Activated naive CD8-positive, alpha-beta T cell treated with anti-CD3 and anti-CD28 coated beads for 36 hours (primary cell): ENCODE results near the gene DMGDH. TPM values are rescaled to one million over a fixed set of nuclear protein-coding genes. Genes with fewer than 3 reads are reported as not detected.

ENCODE experiments used
- DNase-seq: peaks from one replicate; pipeline ENCODE4 v3.0.0; 2021
- H3K27ac Mint-ChIP-seq: one replicate; pipeline ENCODE4 v1.8.0; 2022; ENCODE audit warnings: mild to moderate bottlenecking, moderate library complexity, mixed read lengths
- H3K27me3 Mint-ChIP-seq: one replicate; pipeline ENCODE4 v1.8.0; 2022; ENCODE audit warnings: mild to moderate bottlenecking, mixed read lengths
- H3K36me3 Mint-ChIP-seq: one replicate; pipeline ENCODE4 v1.8.0; 2021; ENCODE audit warnings: mild to moderate bottlenecking, mixed read lengths
- H3K4me1 Mint-ChIP-seq: one replicate; pipeline ENCODE4 v1.8.0; 2021; ENCODE audit warnings: mixed read lengths
- H3K4me3 Mint-ChIP-seq: one replicate; pipeline ENCODE4 v1.8.0; 2022; ENCODE audit warnings: mild to moderate bottlenecking, moderate library complexity, mixed read lengths
- H3K9me3 Mint-ChIP-seq: one replicate; pipeline ENCODE4 v1.8.0; 2022; ENCODE audit warnings: mixed read lengths
- total RNA-seq, 2 experiments: library from RNA; stranded (reverse); gene quantifications; one replicate each; pipeline ENCODE4 v1.2.3, GENCODE V29; 2021

DMGDH gene
- total RNA-seq, 2 experiments from 2014 or later, result not detected

DNA sequence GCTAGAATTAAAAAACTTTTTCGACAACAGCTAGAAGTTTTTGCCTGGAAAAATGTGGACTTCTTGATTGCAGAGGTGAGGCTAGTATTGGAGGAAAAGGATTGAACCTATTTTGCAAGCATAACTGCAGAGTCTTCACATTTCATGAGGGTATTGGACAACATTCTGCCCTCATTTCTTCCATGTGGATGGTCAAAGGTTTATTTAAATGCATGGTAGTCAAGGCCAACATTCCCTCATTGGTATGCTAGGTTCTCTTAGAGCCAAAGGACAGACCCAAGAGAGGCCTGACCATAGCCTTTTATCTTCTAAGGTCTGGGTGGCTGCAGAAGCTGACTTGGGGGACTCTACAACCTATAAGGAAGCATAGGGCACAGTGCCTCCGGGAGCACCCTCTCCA is 11.3 kb upstream of the DMGDH start:
- Mint-ChIP-seq H3K9me3 (no peaks in the 10 kb centered on the region), H3K4me3 (no peak overlapping the region), H3K36me3 (no peaks in the 10 kb centered on the region), H3K4me1 (peaks cover 5% of the 10 kb centered on the region), H3K27me3 (peaks cover 3% of the 10 kb centered on the region), H3K27ac (no peak overlapping the region)
- DNase-seq, result no peak

DNA sequence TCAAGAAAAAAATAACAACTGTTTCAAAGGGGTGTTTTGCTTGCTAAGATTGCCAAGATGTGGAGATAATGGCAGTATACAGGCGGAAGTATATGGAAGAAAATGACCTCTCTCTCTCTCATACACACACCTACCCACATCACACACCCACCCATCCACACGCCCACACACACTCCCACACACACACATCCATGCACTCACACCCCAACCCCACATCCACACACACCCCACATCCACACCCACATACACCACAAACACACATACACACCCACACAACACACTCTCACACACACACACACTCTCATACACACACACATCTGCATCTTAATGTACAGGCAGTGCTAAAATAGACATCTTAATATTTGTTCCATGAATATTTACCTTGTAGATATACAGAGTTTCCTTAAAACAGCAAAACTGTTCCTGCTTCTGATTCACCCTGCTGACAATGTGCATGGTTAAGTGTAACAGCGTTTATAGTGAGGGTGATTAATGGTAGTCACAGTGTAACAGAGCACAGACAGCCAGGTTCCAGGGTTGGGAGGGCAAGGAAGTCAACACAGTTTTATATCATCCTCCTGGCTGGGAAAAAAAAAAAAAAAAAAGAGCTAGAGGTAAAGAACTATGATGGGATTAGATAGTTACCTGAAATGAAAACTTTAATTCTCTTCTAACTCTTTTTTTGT is 8.3 kb upstream of the DMGDH start:
- Mint-ChIP-seq H3K36me3 (no peaks in the 10 kb centered on the region), H3K27ac (no peak overlapping the region), H3K9me3 (no peaks in the 10 kb centered on the region), H3K4me1 (peaks cover 10% of the 10 kb centered on the region), H3K27me3 (peaks cover 3% of the 10 kb centered on the region), H3K4me3 (no peak overlapping the region)
- no peak for DNase-seq

DNA sequence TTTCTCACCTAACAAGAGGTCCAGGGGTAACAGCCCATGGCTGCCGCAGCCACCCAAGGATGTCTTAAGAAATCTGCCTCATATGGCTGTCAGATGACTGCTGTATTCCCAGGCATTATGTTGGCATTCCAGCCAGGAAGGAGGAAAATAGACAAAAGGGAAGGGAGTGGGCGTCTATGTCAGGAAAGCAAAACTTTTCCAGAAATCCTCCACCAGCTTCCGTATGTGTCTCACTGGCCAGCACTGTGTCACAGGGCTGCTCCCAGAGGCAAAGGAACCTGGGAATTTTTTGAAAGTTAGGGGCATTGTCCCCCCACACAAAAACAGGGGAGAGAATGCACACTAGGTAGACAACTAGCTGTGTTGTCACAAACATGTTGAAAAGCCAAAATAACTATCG is 7.3 kb upstream of the DMGDH start:
- no peaks in the 10 kb centered on the region for H3K9me3 Mint-ChIP-seq
- H3K36me3 Mint-ChIP-seq, result no peaks in the 10 kb centered on the region
- no peak for DNase-seq
- H3K4me3 Mint-ChIP-seq, result no peak overlapping the region
- H3K27ac Mint-ChIP-seq, result no peak overlapping the region
- H3K4me1 Mint-ChIP-seq, result peaks cover 10% of the 10 kb centered on the region
- H3K27me3 Mint-ChIP-seq, result peaks cover 9% of the 10 kb centered on the region

DNA sequence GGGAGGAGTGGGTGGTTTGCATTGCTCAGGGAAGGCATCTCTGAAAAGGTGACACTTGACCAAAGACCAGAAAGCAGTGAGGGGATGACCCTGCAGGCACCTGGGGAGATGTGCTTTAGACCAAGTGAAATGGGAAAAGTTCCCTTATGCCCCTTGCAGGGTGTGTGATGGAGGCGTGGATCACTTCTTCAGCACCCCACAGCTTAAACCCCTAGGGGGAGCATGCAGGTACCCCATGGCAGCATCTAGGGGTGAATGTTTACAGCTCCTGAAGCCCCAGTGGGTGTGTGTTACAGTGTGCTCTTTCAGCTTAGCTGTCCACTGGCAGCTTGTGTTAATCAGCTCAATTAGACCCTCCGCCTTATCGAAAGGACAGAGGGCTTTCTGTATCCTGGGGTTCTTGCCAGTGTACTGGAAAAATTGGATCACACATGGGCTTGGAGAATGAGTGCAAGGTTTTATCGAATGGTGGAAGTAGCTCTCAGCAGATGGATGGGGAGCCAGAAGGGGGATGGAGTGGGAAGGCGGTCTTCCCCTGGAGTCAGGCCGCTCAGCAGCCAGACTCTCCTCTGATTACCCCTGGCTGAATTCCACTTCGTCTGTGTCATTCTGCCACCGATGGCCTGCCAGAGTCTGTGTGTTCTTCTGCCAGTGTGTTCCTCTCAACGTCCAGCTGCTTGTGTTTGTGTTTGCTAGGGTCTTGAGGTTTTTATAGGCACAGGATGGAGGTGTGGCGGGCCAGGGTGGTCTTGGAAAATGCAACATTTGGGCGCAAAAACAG is 6.4 kb upstream of the DMGDH start:
- H3K27me3 Mint-ChIP-seq, result peaks cover 18% of the 10 kb centered on the region
- H3K9me3 Mint-ChIP-seq, result no peaks in the 10 kb centered on the region
- DNase-seq, result no peak
- H3K4me3 Mint-ChIP-seq, result no peak overlapping the region
- H3K4me1 Mint-ChIP-seq, result peaks cover 10% of the 10 kb centered on the region
- H3K27ac Mint-ChIP-seq, result no peak overlapping the region
- no peaks in the 10 kb centered on the region for H3K36me3 Mint-ChIP-seq

DNA sequence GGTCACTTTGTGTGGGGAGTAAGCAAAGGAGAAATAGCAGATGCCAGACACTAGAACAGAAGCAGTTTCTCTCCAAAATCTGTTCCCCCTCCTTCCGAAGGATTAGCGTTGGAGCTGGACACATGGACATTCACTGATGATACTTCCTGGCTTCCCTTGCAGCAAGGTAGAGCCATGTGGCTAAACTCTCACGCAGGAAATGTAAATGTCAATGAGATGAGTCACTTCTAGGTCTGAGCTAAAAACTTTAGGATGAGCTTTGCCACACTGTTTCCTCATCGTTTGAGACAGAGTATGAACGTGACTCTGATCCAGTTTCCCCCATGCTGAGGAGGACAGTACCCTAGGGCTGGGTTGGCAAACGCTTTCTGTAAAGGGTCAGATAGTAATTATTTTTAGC is 5.2 kb upstream of the DMGDH start:
- Mint-ChIP-seq H3K27ac (no peak overlapping the region), H3K4me3 (no peak overlapping the region), H3K9me3 (no peaks in the 10 kb centered on the region), H3K4me1 (peaks cover 10% of the 10 kb centered on the region), H3K36me3 (no peaks in the 10 kb centered on the region), H3K27me3 (peaks cover 28% of the 10 kb centered on the region)
- DNase-seq, result no peak

DNA sequence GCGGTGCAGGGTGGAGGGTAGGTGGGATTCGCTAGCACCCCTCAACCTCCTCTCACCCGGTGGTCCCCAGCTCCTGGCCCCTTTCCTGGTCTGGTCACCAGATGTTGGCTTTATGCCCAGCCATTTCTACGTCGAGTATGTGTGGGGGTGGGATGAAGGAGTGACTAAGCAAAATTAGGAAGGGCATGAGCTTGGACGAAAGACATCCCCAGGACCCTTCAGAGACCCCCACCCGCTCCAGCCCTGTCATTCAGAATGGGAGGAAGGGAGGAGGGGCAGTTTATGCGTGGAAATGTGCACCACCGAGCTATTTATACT is 835 bp upstream of the DMGDH start:
- peaks cover 46% of the 10 kb centered on the region for H3K27me3 Mint-ChIP-seq
- no peak overlapping the region for H3K27ac Mint-ChIP-seq
- no peak overlapping the region for H3K4me3 Mint-ChIP-seq
- H3K9me3 Mint-ChIP-seq, result peaks cover 1% of the 10 kb centered on the region
- H3K36me3 Mint-ChIP-seq, result no peaks in the 10 kb centered on the region
- peaks cover 7% of the 10 kb centered on the region for H3K4me1 Mint-ChIP-seq
- no peak for DNase-seq

DNA sequence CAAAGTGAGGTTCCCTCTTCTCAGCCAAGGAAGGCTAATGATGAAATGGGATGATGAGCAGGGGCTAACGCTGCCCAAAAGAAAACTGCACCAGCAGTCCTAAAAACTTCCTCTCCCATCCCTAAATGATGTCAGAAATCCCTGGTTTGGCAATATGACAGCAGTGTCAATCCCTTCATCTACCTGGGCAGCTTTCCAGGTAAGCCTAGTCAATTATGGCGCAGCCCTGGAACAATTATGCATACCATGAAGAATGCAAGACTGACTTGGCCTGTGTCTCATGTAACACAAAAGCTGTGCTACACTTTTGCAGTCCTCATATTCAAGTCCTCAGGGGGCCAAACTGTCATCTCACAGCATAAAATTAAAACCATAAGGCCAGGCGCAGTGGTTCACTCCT is 7.0 kb downstream of the DMGDH start:
- H3K36me3 Mint-ChIP-seq, result no peaks in the 10 kb centered on the region
- H3K9me3 Mint-ChIP-seq, result no peaks in the 10 kb centered on the region
- no peak overlapping the region for H3K27ac Mint-ChIP-seq
- H3K4me1 Mint-ChIP-seq, result peaks cover 3% of the 10 kb centered on the region
- no peak for DNase-seq
- no peak overlapping the region for H3K4me3 Mint-ChIP-seq
- H3K27me3 Mint-ChIP-seq, result peaks cover 9% of the 10 kb centered on the region

DNA sequence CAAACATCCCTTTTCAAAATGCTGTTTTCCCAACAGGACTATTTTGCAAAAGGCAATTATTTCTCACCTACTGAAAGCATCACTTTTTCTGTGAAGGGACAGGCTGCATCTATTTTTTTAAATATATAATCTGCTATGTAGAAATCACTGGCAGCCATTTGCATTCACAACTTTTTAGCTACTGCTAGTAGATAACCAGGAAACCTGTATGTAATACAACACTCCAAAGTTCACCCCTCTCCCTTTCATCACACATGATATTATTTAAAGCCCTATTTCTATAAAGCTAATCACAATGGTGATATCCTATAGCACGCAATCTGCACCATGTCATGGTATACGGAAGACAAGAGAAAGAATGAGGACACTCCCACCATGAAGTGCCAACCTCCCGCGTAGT is 9.8 kb downstream of the DMGDH start:
- no peaks in the 10 kb centered on the region for H3K36me3 Mint-ChIP-seq
- no peaks in the 10 kb centered on the region for H3K9me3 Mint-ChIP-seq
- DNase-seq, result no peak
- no peak overlapping the region for H3K27ac Mint-ChIP-seq
- no peak overlapping the region for H3K4me3 Mint-ChIP-seq
- peaks cover 3% of the 10 kb centered on the region for H3K4me1 Mint-ChIP-seq
- H3K27me3 Mint-ChIP-seq, result no peaks in the 10 kb centered on the region

DNA sequence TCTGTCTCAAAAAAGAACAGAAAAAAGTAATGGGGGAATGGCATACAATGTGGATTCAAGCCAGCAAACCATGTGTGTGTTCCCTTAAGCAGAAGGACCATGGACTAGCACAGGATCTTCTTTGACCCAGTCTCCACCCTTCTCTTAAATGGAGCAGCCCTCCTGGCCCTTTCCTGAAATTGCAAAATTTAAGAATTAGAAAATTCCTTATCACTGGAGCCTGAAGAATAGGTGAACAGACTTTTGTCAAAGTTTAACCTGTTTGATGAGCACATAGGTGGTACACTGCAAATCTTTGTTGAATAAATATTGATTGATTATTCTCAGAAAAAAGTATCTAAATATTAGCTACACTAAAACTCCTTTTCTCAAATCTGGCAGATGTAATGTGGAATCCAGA is 12.6 kb downstream of the DMGDH start:
- DNase-seq, result no peak
- Mint-ChIP-seq H3K27ac (no peak overlapping the region), H3K4me1 (peaks cover 3% of the 10 kb centered on the region), H3K4me3 (no peak overlapping the region), H3K27me3 (no peaks in the 10 kb centered on the region), H3K36me3 (no peaks in the 10 kb centered on the region), H3K9me3 (no peaks in the 10 kb centered on the region)

DNA sequence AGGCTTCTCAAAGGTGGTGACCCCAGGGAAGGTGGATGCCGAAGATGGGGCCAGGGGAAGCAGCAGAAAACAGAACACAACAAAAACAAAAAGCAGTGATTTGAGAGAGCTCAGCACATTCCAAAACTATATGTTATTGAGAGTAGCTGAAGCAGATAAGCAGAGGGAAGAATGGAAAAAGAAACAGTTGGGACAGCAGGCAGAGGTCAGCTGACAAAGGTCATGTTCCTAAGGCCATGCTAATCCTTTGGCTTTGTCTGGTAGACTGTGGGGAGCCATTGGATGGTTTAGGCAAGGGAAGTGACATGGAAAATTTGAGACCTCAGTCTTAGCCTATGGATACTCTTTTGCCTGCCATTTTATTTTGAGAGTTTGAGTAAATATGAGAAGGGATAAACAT is 14.5 kb downstream of the DMGDH start:
- Mint-ChIP-seq H3K4me3 (no peak overlapping the region), H3K27ac (no peak overlapping the region), H3K36me3 (no peaks in the 10 kb centered on the region), H3K27me3 (no peaks in the 10 kb centered on the region), H3K9me3 (no peaks in the 10 kb centered on the region), H3K4me1 (peaks cover 3% of the 10 kb centered on the region)
- DNase-seq, result no peak

DNA sequence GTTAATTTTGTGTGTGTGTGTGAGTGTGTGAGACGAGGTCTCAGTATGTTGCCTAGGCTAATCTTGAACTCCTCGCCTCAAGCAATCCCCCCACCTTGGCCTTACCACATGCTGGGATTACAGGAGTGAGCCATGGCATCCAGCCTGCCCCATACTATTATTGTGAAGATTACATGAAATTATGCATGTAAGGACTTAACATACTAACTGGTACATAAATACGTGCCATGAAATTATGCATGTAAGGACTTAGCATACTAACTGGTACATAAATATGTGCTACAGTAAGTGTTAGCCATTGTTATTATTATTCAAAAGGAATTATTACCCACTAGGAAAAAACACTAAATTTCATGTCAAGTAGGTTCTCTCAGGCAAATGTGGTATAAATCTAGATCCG is 16.2 kb downstream of the DMGDH start:
- no peaks in the 10 kb centered on the region for H3K27me3 Mint-ChIP-seq
- no peak for DNase-seq
- no peak overlapping the region for H3K27ac Mint-ChIP-seq
- no peaks in the 10 kb centered on the region for H3K36me3 Mint-ChIP-seq
- no peak overlapping the region for H3K4me3 Mint-ChIP-seq
- H3K4me1 Mint-ChIP-seq, result peaks cover 2% of the 10 kb centered on the region
- no peaks in the 10 kb centered on the region for H3K9me3 Mint-ChIP-seq

DNA sequence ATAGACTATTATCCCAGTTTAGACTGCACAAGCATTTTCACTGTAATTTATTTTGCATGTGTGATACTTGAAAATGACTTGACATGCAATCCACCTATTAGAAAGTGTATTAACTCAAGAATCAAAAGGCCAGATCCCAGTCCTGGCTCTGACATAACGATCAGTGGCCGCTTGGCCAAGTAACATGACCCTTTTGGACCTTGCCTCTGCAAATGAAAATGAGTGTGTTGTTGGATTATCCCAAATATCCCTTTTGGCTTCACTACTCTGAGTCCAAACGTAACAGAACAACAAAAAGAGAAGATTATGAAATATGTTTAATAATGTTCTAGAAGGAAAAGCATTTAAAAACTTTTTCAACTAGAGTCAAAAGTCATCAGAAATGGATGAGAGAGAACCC is 19.0 kb downstream of the DMGDH start:
- Mint-ChIP-seq H3K27ac (no peak overlapping the region), H3K27me3 (peaks cover 7% of the 10 kb centered on the region), H3K4me3 (no peak overlapping the region), H3K36me3 (no peaks in the 10 kb centered on the region), H3K4me1 (no peaks in the 10 kb centered on the region), H3K9me3 (no peaks in the 10 kb centered on the region)
- no peak for DNase-seq

DNA sequence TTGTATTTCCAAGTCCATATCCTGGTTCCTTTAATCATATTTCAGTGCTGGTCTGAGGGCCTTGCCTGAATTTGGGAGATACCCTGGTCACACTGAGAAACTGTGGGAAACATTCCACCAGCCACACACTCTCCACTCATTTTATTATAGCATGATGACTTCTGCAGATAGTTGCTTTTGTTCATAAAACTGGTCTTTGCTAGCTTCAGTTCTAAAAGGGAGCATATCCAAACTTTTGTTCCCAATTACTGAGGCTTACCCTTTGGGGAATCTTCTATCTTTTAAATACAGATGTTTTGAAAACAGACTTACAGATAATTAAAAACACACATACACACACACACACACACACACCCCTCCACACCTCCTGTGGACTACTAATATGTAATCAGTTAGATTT is 21.0 kb downstream of the DMGDH start:
- Mint-ChIP-seq H3K27me3 (peaks cover 7% of the 10 kb centered on the region), H3K4me3 (no peak overlapping the region), H3K4me1 (no peaks in the 10 kb centered on the region), H3K27ac (no peak overlapping the region), H3K9me3 (no peaks in the 10 kb centered on the region), H3K36me3 (no peaks in the 10 kb centered on the region)
- no peak for DNase-seq

DNA sequence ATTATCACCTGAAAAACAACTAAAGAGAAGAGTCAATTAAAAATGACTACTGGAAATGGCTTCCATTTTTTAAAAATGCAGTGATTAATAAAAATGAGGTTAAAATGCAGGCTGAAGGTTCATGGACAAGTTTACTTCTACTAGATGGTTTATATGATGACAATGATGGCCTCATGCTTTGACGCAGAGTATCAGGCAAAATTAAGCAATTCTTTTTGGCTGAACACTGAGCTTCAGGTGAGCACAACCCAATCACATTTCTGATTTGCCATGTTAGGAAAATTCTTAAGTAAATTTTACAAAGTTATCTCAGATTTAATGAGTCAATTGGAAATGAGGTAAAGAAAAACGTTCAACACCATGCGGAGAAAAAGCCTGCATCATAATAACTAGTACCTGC is 22.3 kb downstream of the DMGDH start:
- Mint-ChIP-seq H3K27me3 (peaks cover 7% of the 10 kb centered on the region), H3K9me3 (no peaks in the 10 kb centered on the region), H3K4me3 (no peak overlapping the region), H3K4me1 (no peaks in the 10 kb centered on the region), H3K27ac (no peak overlapping the region), H3K36me3 (no peaks in the 10 kb centered on the region)
- DNase-seq, result no peak

DNA sequence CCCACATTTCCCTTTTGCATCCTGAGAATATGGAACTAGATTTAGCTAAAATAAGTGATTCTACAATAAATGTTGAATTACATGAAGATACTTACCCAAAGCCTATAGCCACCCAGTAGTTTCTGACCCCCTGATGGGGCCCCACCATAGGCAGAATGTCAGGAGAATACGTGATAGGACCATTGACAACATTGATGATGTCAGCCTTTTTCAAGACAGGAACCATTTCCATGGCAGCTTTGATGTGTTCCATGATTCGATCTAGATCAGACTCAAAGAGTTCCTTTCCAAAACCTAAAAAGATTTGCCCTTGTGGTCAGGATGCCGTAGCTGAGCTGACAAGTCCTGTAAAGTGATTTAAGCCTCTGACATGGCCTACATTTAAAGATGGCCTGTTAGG is 27.3 kb downstream of the DMGDH start:
- no peaks in the 10 kb centered on the region for H3K4me1 Mint-ChIP-seq

DNA sequence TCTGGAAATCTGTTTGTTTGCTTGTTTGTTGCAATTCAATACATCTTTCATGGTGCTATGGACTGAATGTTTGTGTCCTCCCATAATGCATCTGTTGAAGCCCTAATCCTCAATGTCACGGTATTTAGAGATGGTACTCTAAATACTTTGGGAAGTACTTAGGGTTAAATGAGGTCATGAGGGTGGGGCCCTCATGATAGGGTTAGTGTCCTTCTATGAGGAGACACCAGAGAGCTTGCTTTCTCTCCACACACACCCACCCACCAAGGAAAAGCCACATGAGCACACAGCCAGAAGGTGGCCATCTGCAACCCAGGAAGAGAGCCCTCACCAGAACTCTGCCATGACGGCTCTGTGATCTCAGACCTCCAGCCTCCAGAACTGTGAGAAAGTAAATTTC is 32.7 kb downstream of the DMGDH start:
- Mint-ChIP-seq H3K36me3 (no peaks in the 10 kb centered on the region), H3K27ac (no peak overlapping the region), H3K9me3 (no peaks in the 10 kb centered on the region), H3K4me3 (no peak overlapping the region), H3K27me3 (no peaks in the 10 kb centered on the region), H3K4me1 (no peaks in the 10 kb centered on the region)
- no peak for DNase-seq

More for the DNA sequence above, 27.3 kb downstream of the DMGDH start:
- no peak overlapping the region for H3K4me3 Mint-ChIP-seq
- H3K36me3 Mint-ChIP-seq, result no peaks in the 10 kb centered on the region
- H3K27ac Mint-ChIP-seq, result no peak overlapping the region
- peaks cover 5% of the 10 kb centered on the region for H3K27me3 Mint-ChIP-seq
- no peak for DNase-seq
- no peaks in the 10 kb centered on the region for H3K9me3 Mint-ChIP-seq
